Subcutaneous abdominal adipose tissue (tissue), 5 donors: ENCODE data around the gene DSCAML1.
"Not testable (repeated sequence)": the region's sequence is repeated elsewhere in the genome, so short reads cannot be mapped to it uniquely, and the experiment has no call there.

Source experiments
- H3K27ac ChIP-seq: one replicate; pipeline ENCODE4 v1.7.0; 2013; ENCODE audit warnings: low read depth, mild to moderate bottlenecking, inconsistent platforms, low read length, moderate library complexity
- H3K27me3 ChIP-seq, 5 donors: one replicate each; pipeline ENCODE4 v1.7.0; 2013; ENCODE audit warnings: low read length in 5 of 5, inconsistent platforms in 1 of 5; ENCODE audit not compliant: control insufficient read depth in 5 of 5, insufficient read depth in 4 of 5
- H3K36me3 ChIP-seq, 5 donors: one replicate each; pipeline ENCODE4 v1.7.0; 2013; ENCODE audit warnings: low read length in 5 of 5; ENCODE audit not compliant: control insufficient read depth in 5 of 5, insufficient read depth in 5 of 5
- H3K4me1 ChIP-seq, 5 donors: one replicate each; pipeline ENCODE4 v1.7.0; 2013; ENCODE audit warnings: low read length in 5 of 5, mild to moderate bottlenecking in 3 of 5, moderate library complexity in 1 of 5; ENCODE audit not compliant: control insufficient read depth in 5 of 5, insufficient read depth in 5 of 5
- H3K4me3 ChIP-seq, 5 donors: one replicate each; pipeline ENCODE4 v1.7.0; 2013; ENCODE audit warnings: low read length in 5 of 5, low read depth in 1 of 5
- H3K9ac ChIP-seq, 5 donors: one replicate each; pipeline ENCODE4 v1.7.0; 2013; ENCODE audit warnings: low read length in 5 of 5, mild to moderate bottlenecking in 4 of 5, moderate library complexity in 3 of 5
- H3K9me3 ChIP-seq, 5 donors: one replicate each; pipeline ENCODE4 v1.7.0; 2013; ENCODE audit warnings: low read length in 5 of 5; ENCODE audit not compliant: control insufficient read depth in 5 of 5
- donor health status: healthy.
- donor health status: healthy.
- donor health status: healthy.
- donor health status: healthy.
- donor health status: healthy.

DSCAML1 gene

DNA sequence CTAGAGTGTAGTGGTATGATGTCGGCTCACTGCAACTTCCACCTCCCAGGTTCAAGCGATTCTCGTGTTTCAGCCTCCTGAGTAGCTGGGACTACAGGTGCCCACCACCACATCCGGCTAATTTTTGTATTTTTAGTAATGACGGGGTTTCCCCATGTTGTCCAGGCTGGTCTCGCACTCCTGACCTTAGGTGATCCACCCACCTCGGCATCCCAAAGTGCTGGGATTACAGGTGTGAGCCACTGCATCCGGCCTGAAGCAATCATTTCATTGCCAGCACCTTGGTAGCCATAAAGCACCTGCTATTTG is 340.3 kb downstream of the DSCAML1 start:
- not testable (repeated sequence) for H3K4me3 ChIP-seq, H3K9ac ChIP-seq, H3K36me3 ChIP-seq, H3K27me3 ChIP-seq, H3K27ac ChIP-seq
- H3K4me1 ChIP-seq, result peaks cover 0 to 13% (median 0%) of the 10 kb centered on the region in 5 donors
- H3K9me3 ChIP-seq, result peaks cover 5 to 23% (median 17%) of the 10 kb centered on the region in 5 donors

DNA sequence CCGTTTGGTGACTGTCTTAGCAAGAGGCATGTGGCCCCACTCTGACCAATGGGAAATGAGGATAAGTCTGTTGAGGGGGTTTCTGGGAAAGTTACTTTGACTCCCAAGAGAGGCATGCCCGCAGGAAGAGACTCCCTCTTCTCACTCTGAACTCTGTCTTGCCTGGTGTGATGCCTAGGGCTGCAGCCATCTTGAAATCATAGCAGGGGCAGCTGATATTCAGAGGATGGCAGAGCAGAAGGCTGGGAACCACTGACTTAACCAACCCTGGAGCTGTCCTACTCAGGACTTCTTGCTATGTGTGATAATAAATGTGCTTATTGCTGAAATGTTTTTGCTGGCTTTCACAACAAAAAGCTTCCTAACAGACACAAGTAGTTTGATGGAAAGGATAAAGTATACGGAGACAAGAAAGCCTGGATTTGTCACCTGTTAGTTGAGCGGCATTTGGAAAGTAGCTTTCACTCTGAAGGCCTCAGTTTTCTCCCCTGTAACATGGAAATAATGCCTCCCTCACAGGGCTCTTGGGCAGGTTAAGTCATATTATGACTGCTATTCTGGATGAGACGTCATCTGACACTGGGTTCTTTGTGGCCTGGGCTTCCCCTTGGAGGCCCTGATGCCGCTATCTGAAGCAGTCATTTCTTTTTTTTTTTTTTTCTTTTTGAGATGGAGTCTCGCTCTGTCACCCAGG is 340.8 kb downstream of the DSCAML1 start:
- peaks cover 0 to 4% (median 0%) of the 10 kb centered on the region in 5 donors for H3K27me3 ChIP-seq
- H3K4me3 ChIP-seq, result no peak overlapping the region
- no peak overlapping the region for H3K27ac ChIP-seq
- no peak overlapping the region for H3K9ac ChIP-seq
- H3K4me1 ChIP-seq, result peaks cover 0 to 13% (median 0%) of the 10 kb centered on the region in 5 donors
- no peaks in the 10 kb centered on the region for H3K36me3 ChIP-seq
- H3K9me3 ChIP-seq, result peaks cover 5 to 23% (median 17%) of the 10 kb centered on the region in 5 donors

DNA sequence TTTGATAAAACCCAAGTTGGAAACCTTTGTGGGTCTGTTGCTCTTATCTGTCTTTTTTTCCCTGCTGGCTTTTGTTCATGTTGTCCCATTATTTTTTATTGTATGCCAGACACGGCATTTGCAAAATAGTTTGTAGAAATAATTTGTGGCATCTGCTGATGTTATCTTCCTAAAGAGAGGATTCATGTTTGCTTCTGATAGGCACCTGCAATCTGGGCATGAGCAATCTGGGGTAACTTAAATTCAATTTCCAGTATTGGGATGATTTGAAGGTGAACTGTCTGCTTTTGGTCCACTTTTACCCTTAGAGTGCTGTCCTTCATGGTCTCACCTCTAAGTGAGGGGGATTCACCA is 342.5 kb downstream of the DSCAML1 start:
- Histone ChIP-seq H3K4me3 (no peak overlapping the region), H3K27me3 (peaks cover 0 to 4% (median 0%) of the 10 kb centered on the region in 5 donors), H3K9ac (no peak overlapping the region), H3K9me3 (peaks cover 5 to 25% (median 17%) of the 10 kb centered on the region in 5 donors), H3K36me3 (no peaks in the 10 kb centered on the region), H3K4me1 (peaks cover 0 to under 1% (median 0%) of the 10 kb centered on the region in 5 donors), H3K27ac (no peak overlapping the region)

DNA sequence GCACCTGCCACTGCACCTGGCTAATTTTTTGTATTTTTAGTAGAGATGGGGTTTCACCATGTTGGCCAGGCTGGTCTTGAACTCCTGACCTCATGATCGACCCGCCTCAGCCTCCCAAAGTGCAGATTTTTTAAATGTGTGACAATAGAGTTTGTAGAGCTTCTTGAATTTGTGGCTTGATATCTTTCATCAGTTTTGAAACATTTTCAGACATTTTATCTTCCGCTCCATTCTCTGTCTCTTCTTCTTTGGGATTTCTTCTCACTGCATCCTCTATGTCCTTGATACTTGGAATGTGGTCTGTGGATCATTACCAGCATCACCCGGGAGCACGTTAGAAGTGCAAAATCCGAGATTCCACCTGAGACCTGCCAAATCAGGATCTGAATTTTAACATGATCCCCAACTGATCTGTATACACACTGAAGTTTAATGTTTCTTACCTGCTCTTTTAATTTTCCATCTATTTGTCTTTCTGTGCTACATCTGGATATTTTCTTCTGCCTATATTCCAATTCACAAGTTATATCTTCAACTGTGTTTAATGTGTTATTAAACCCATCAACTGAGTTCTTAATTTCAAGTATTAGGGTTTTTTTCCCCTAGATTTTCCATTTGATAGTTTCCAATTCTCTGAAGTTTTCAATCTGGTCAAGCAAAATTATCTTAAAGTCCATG is 343.0 kb downstream of the DSCAML1 start:
- Histone ChIP-seq H3K9me3 (peaks cover 5 to 27% (median 17%) of the 10 kb centered on the region in 5 donors), H3K27me3 (no peaks in the 10 kb centered on the region), H3K27ac (no peak overlapping the region), H3K4me3 (no peak overlapping the region), H3K9ac (no peak overlapping the region), H3K36me3 (no peaks in the 10 kb centered on the region), H3K4me1 (no peaks in the 10 kb centered on the region)

DNA sequence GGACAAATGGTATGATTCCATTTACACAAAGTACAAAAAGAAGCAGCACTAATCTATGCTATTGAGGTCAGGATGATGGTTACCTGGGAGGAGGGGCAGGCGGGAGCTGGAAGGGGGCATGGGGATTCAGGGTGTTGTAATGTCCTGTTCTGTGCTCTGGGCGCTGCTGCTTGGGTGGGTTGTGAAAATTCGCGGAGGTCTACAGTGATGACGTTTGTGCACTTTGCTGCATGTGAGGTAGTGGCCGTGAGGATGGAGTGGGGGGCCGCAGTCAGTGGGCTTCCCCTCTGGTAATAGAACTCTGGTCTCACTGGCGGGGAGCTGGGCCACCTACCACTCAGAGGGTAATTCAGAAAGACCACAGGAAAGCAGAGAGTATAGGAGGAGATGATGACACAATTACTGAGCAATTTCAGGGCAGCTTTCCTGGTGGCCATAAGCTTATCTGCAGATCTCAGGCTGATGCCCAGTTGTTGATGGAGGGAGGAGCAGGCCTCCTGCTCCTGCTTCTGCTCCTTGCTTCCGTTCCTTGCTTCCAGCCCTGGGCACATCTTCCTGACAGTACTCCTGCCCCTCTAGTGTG is 347.8 kb downstream of the DSCAML1 start:
- H3K27ac ChIP-seq, result no peak overlapping the region
- peaks cover 5 to 16% (median 8%) of the 10 kb centered on the region in 5 donors for H3K9me3 ChIP-seq
- peaks cover 0 to 2% (median 0%) of the 10 kb centered on the region in 5 donors for H3K36me3 ChIP-seq
- peaks cover 0 to 11% (median under 1%) of the 10 kb centered on the region in 5 donors for H3K27me3 ChIP-seq
- no peak overlapping the region for H3K9ac ChIP-seq
- no peaks in the 10 kb centered on the region for H3K4me1 ChIP-seq
- no peak overlapping the region for H3K4me3 ChIP-seq

DNA sequence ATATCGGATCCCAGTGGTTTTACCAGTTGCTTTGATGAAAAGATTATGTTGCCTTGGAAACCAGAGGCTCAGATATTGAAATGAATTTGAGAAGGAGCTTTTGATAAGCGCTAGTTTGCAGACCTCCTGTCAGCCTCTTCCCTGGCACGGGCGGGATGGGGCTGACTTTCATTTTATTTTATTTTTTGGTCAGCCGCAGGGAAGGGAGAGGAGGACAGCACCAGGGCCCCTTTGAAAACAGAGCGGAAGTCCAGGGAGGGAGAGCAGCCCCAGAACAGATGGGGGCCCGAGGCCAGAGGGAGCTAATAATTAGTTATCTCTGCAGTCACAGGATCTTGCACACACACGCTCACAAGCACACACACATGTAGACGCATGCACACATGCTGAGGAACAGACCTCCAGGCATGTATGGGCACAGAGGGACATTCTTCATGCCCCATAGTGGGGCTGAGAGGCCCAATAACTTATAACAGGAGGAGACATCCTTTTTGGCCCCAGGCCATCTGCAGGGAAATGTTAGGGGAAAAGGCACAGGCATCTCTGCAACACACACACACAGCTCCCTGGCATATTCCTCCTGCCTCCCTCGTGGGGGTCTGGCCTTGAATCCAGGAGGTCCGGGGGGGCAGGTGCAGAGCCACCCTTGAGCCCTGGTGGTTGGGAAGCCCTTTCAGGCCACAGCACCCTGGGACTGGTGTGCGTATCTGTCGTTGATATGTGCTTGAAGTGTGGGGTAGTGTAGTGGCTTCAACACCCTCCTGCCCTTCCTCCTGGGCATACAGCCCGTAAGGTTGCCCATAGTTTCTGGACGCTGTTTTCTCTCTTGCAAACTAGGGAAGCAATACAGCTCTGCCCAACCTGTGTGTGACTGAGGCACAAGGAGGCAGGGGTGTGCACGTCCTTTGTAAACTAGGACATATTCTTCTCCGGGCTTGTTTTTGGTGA is 352.0 kb downstream of the DSCAML1 start:
- H3K4me3 ChIP-seq, result no peak overlapping the region
- H3K9ac ChIP-seq, result no peak overlapping the region
- no peak overlapping the region for H3K27ac ChIP-seq
- H3K9me3 ChIP-seq, result peaks cover 0 to 4% (median 0%) of the 10 kb centered on the region in 5 donors
- H3K36me3 ChIP-seq, result peaks cover 0 to 4% (median 0%) of the 10 kb centered on the region in 5 donors
- no peaks in the 10 kb centered on the region for H3K4me1 ChIP-seq
- H3K27me3 ChIP-seq, result peaks cover 11 to 16% (median 14%) of the 10 kb centered on the region in 5 donors

DNA sequence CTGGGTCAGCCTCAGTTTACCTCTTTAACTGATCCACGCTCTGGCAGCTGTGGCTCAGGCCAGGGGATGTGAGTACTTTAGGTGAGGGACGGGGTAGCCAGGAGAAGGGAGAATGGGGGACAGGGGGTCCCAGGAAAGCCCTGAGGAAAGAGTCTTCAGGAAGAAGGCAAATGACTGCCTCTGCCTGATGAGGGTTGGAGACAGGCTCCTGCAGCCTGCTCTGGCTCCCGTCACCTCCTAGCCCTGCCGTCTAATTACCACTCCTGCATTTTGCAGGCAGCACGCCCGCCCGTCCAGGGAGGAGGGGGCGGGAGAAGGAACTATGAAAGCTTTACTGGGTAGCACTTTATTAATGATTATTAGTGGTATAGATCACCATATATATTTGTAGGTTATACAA is 352.8 kb downstream of the DSCAML1 start:
- Histone ChIP-seq H3K9ac (no peak overlapping the region), H3K36me3 (peaks cover 0 to 4% (median 0%) of the 10 kb centered on the region in 5 donors)

DNA sequence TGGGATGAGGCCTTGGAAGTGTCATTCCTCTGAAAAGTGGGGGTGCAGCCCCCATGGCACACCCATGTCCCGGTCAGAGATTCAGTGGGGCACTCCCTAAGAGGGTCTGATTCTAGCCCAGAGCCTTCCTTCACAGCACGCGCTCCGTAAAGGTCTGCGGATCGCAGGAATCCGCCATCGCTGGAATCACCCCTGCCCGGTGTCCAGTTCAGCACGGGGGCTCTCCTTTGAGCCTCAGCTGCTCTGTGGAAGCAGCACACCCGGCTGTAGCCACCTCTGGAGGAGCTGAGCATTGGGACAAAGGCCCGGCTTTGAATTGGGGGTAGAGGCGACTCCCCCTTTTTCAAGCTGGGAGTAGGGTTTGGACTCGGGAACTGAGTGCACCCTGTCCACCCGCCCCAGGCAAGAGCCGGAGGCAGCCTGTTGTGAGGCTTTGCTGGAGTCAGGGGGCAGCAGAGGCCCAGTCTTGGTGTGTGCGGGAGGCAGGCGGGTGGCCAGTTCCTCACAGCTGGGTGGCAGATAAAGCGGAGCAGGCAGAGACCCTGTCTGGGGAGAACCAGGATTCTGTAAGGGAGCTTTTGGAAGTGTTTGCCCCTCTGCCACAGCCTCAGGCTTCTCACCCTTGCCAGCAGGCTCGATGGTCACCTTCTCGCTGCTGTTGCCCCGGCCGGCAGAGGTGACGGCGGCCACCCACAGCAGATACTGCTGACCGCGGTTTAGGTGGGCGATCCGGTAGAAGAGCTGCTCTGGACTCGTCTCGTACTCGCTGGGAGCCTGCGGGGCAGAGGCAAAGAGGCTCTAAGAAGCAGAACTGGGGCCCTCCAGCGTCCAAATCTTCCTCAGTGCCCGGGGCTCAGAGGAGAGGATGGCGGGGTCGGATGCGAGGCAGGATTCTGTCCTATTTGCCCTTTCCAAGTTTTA is 353.5 kb downstream of the DSCAML1 start:
- Histone ChIP-seq H3K27me3 (peaks cover 11 to 17% (median 14%) of the 10 kb centered on the region in 5 donors), H3K27ac (no peak overlapping the region), H3K36me3 (peaks cover 0 to 4% (median 0%) of the 10 kb centered on the region in 5 donors), H3K9me3 (no peaks in the 10 kb centered on the region), H3K4me1 (no peaks in the 10 kb centered on the region), H3K4me3 (no peak overlapping the region), H3K9ac (no peak overlapping the region)

More for the DNA sequence above, 352.8 kb downstream of the DSCAML1 start:
- Histone ChIP-seq H3K27ac (no peak overlapping the region), H3K4me1 (no peaks in the 10 kb centered on the region), H3K27me3 (peaks cover 11 to 16% (median 14%) of the 10 kb centered on the region in 5 donors), H3K4me3 (no peak overlapping the region), H3K9me3 (no peaks in the 10 kb centered on the region)

DNA sequence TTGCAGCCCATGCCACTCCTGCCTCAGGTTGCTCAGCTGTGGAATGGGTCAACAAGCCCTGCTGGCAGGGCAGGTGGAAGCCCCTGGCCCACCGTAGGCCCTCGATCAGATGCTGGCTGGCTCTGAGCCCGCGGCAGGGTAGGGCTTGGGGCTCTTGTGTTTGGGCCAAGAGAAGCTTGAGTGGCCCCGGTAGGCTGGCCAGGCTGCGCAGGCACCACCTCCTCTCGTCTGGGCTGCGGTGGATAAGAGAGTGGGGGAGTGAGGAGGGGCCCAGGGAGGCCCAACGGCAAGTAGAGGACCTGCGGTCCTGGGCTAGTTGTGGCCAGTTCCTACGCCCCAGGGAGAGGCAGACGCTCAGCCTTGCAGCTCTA is 354.2 kb downstream of the DSCAML1 start:
- Histone ChIP-seq H3K9ac (no peak overlapping the region), H3K9me3 (no peaks in the 10 kb centered on the region), H3K27me3 (peaks cover 10 to 17% (median 13%) of the 10 kb centered on the region in 5 donors), H3K4me3 (no peak overlapping the region), H3K27ac (no peak overlapping the region), H3K4me1 (no peaks in the 10 kb centered on the region), H3K36me3 (peaks cover 0 to 4% (median 0%) of the 10 kb centered on the region in 5 donors)
